ENCODE data around the gene DYNC1H1.
A peak's percentile ranks its signal among the peaks of the same experiment; 100 is the strongest.

DYNC1H1 gene

GRCh38 chr14:101945171-101945570 lies 19.2 kb upstream of the DYNC1H1 start:
- no peak for DNase-seq

- DNase-seq: no peak
Observed at GRCh38 chr14:101947577-101947903, 16.8 kb upstream of the DYNC1H1 start.

- peak; percentile 100 for DNase-seq
Observed at GRCh38 chr14:101947904-101948665, 16.3 kb upstream of the DYNC1H1 start.

- no peak for DNase-seq
Observed at GRCh38 chr14:101948666-101949216, 15.6 kb upstream of the DYNC1H1 start.

- no peak for DNase-seq
Observed at GRCh38 chr14:101950100-101950499, 14.3 kb upstream of the DYNC1H1 start.

- DNase-seq: no peak
Observed at GRCh38 chr14:101950516-101951215, 13.7 kb upstream of the DYNC1H1 start.

GRCh38 chr14:101953151-101953550 lies 11.2 kb upstream of the DYNC1H1 start:
- DNase-seq: no peak

GRCh38 chr14:101954501-101954900 lies 9.9 kb upstream of the DYNC1H1 start:
- no peak for DNase-seq

GRCh38 chr14:101955695-101956161 lies 8.6 kb upstream of the DYNC1H1 start:
- DNase-seq: no peak

GRCh38 chr14:101956179-101956885 lies 8.0 kb upstream of the DYNC1H1 start:
- no peak for DNase-seq

GRCh38 chr14:101957406-101958234 lies 6.8 kb upstream of the DYNC1H1 start:
- no peak for DNase-seq

GRCh38 chr14:101958418-101959180 lies 5.8 kb upstream of the DYNC1H1 start:
- DNase-seq: no peak

- no peak for DNase-seq
Observed at GRCh38 chr14:101959277-101959676, 5.1 kb upstream of the DYNC1H1 start.

- DNase-seq: no peak
Observed at GRCh38 chr14:101960225-101960624, 4.1 kb upstream of the DYNC1H1 start.

- peak; percentile 79 for DNase-seq
Observed at GRCh38 chr14:101961011-101961721, 3.2 kb upstream of the DYNC1H1 start.

GRCh38 chr14:101961746-101962502 lies 2.4 kb upstream of the DYNC1H1 start:
- no peak for DNase-seq

GRCh38 chr14:101962503-101962874 lies 1.9 kb upstream of the DYNC1H1 start:
- peak; percentile 66 for DNase-seq

- DNase-seq: no peak
Observed at GRCh38 chr14:101963052-101963451, 1.3 kb upstream of the DYNC1H1 start.

- no peak for DNase-seq
Observed at GRCh38 chr14:101963656-101964296, 597 bp upstream of the DYNC1H1 start.

- peak; percentile 49 for DNase-seq
Observed at GRCh38 chr14:101965181-101965544, 790 bp downstream of the DYNC1H1 start.

Measured in NCI-H1105 (cell line).